ENCODE results near the gene SPAG17.

Gene SPAG17

GRCh38 chr1:118102445-118102844 lies 82.6 kb downstream of the SPAG17 start:
- ChIA-PET POLR2A (no interaction called here), CTCF (interaction anchor here (0.6 to 1.4 kb wide), 2 partner anchors 12 to 207 kb away, joined by 3 read pairs; no protein-coding TSS in a partner anchor)
- H3K27ac ChIP-seq (ENCODE audit: extremely low read depth, low read depth, low read length) = no peak overlapping the region
- H3K36me3 ChIP-seq (ENCODE audit: control insufficient read depth in 2 of 2, insufficient read depth in 1 of 2, low read length in 2 of 2) = no peaks in the 10 kb centered on the region
- no peak overlapping the region for H3K4me3 ChIP-seq (ENCODE audit: low read depth, low read length)
- TF ChIP-seq ZNF426 (tag by site-specific recombination; IDR thresholded peaks at IDR 0.05) = no peak
- no peak for TF ChIP-seq ZNF184 (tag by site-specific recombination; IDR thresholded peaks at IDR 0.05)
- TF ChIP-seq ZNF10 (tag by site-specific recombination; IDR thresholded peaks at IDR 0.05) = no peak
- TF ChIP-seq ZBTB11 (tag by site-specific recombination; conservative IDR thresholded peaks at IDR 0.05; ENCODE audit: low read depth) = no peak
- TF ChIP-seq ZNF473 (tag by site-specific recombination; IDR thresholded peaks at IDR 0.05) = no peak
- TF ChIP-seq ZNF280D (tag by site-specific recombination; IDR thresholded peaks at IDR 0.05) = no peak
- no peak for TF ChIP-seq SP7 (tag by site-specific recombination; IDR thresholded peaks at IDR 0.05)
- no peak for TF ChIP-seq KLF9 (tag by site-specific recombination; IDR thresholded peaks at IDR 0.05; ENCODE audit: low read depth)
- TF ChIP-seq ELK4 (IDR thresholded peaks at IDR 0.05; ENCODE audit: borderline replicate concordance, low read depth, low read length) = no peak
- no peak for TF ChIP-seq ZNF16 (tag by site-specific recombination; IDR thresholded peaks at IDR 0.05; ENCODE audit: low read depth)
- TF ChIP-seq ZSCAN23 (tag by site-specific recombination; IDR thresholded peaks at IDR 0.05) = no peak
- no peak for TF ChIP-seq REST (tag by site-specific recombination; IDR thresholded peaks at IDR 0.05)
- TF ChIP-seq ZNF624 (tag by site-specific recombination; IDR thresholded peaks at IDR 0.05) = no peak
- TF ChIP-seq ZXDB (tag by site-specific recombination; IDR thresholded peaks at IDR 0.05) = no peak
- no peak for TF ChIP-seq ZBTB21 (tag by site-specific recombination; IDR thresholded peaks at IDR 0.05)
- H3K9me3 ChIP-seq (ENCODE audit: control insufficient read depth, insufficient read depth, low read depth, low read length) = no peaks in the 10 kb centered on the region
- no peaks in the 10 kb centered on the region; the same call in 1 of the 2 replicates for H3K4me1 ChIP-seq (ENCODE audit: control insufficient read depth, insufficient read depth, low read length)
